Subcutaneous abdominal adipose tissue (tissue), 5 donors: Measurements from ENCODE around the gene TRIM36.

ENCODE experiments used
- H3K27ac ChIP-seq: one replicate; pipeline ENCODE4 v1.7.0; 2013; ENCODE audit warnings: low read depth, mild to moderate bottlenecking, inconsistent platforms, low read length, moderate library complexity
- H3K27me3 ChIP-seq, 5 donors: one replicate each; pipeline ENCODE4 v1.7.0; 2013; ENCODE audit warnings: low read length in 5 of 5, inconsistent platforms in 1 of 5; ENCODE audit not compliant: control insufficient read depth in 5 of 5, insufficient read depth in 4 of 5
- H3K36me3 ChIP-seq, 5 donors: one replicate each; pipeline ENCODE4 v1.7.0; 2013; ENCODE audit warnings: low read length in 5 of 5; ENCODE audit not compliant: control insufficient read depth in 5 of 5, insufficient read depth in 5 of 5
- H3K4me1 ChIP-seq, 5 donors: one replicate each; pipeline ENCODE4 v1.7.0; 2013; ENCODE audit warnings: low read length in 5 of 5, mild to moderate bottlenecking in 3 of 5, moderate library complexity in 1 of 5; ENCODE audit not compliant: control insufficient read depth in 5 of 5, insufficient read depth in 5 of 5
- H3K4me3 ChIP-seq, 5 donors: one replicate each; pipeline ENCODE4 v1.7.0; 2013; ENCODE audit warnings: low read length in 5 of 5, low read depth in 1 of 5
- H3K9ac ChIP-seq, 5 donors: one replicate each; pipeline ENCODE4 v1.7.0; 2013; ENCODE audit warnings: low read length in 5 of 5, mild to moderate bottlenecking in 4 of 5, moderate library complexity in 3 of 5
- H3K9me3 ChIP-seq, 5 donors: one replicate each; pipeline ENCODE4 v1.7.0; 2013; ENCODE audit warnings: low read length in 5 of 5; ENCODE audit not compliant: control insufficient read depth in 5 of 5
- donor health status: healthy.
- donor health status: healthy.
- donor health status: healthy.
- donor health status: healthy.
- donor health status: healthy.

Gene TRIM36

GRCh38 chr5:115132465-115132864, 37.2 kb downstream of the TRIM36 start:
- no peak overlapping the region for H3K4me3 ChIP-seq
- H3K36me3 ChIP-seq = no peaks in the 10 kb centered on the region
- H3K27me3 ChIP-seq = no peaks in the 10 kb centered on the region

GRCh38 chr5:115126303-115126702, 43.4 kb downstream of the TRIM36 start:
- Histone ChIP-seq H3K27ac (no peak overlapping the region), H3K9ac (no peak overlapping the region), H3K9me3 (no peaks in the 10 kb centered on the region)

More at GRCh38 chr5:115132465-115132864, 37.2 kb downstream of the TRIM36 start:
- no peak overlapping the region for H3K9ac ChIP-seq
- H3K27ac ChIP-seq = no peak overlapping the region
- no peaks in the 10 kb centered on the region for H3K9me3 ChIP-seq
- no peaks in the 10 kb centered on the region for H3K4me1 ChIP-seq

GRCh38 chr5:115124741-115125140, 45.0 kb downstream of the TRIM36 start:
- no peaks in the 10 kb centered on the region for H3K27me3 ChIP-seq
- H3K4me1 ChIP-seq = no peaks in the 10 kb centered on the region
- no peak overlapping the region for H3K4me3 ChIP-seq
- no peak overlapping the region for H3K9ac ChIP-seq
- no peaks in the 10 kb centered on the region for H3K9me3 ChIP-seq
- H3K36me3 ChIP-seq = no peaks in the 10 kb centered on the region
- no peak overlapping the region for H3K27ac ChIP-seq

More at GRCh38 chr5:115126303-115126702, 43.4 kb downstream of the TRIM36 start:
- Histone ChIP-seq H3K4me3 (no peak overlapping the region), H3K4me1 (no peaks in the 10 kb centered on the region), H3K27me3 (no peaks in the 10 kb centered on the region), H3K36me3 (no peaks in the 10 kb centered on the region)

GRCh38 chr5:115116001-115116400, 53.7 kb downstream of the TRIM36 start:
- Histone ChIP-seq H3K36me3 (no peaks in the 10 kb centered on the region), H3K9me3 (peaks cover 0 to 4% (median 0%) of the 10 kb centered on the region in 5 donors), H3K4me1 (no peaks in the 10 kb centered on the region), H3K9ac (no peak overlapping the region), H3K27me3 (peaks cover 0 to 4% (median 0%) of the 10 kb centered on the region in 5 donors), H3K27ac (no peak overlapping the region), H3K4me3 (no peak overlapping the region)

GRCh38 chr5:115109840-115110239, 59.9 kb downstream of the TRIM36 start:
- H3K27me3 ChIP-seq = peaks cover 0 to 9% (median 3%) of the 10 kb centered on the region in 5 donors
- no peak overlapping the region for H3K4me3 ChIP-seq
- H3K9me3 ChIP-seq = no peaks in the 10 kb centered on the region
- peaks cover 0 to 2% (median 0%) of the 10 kb centered on the region in 5 donors for H3K36me3 ChIP-seq
- H3K4me1 ChIP-seq = no peaks in the 10 kb centered on the region
- H3K9ac ChIP-seq = no peak overlapping the region
- no peak overlapping the region for H3K27ac ChIP-seq

GRCh38 chr5:115109356-115109755, 60.4 kb downstream of the TRIM36 start:
- Histone ChIP-seq H3K9me3 (no peaks in the 10 kb centered on the region), H3K27ac (no peak overlapping the region), H3K36me3 (peaks cover 0 to 2% (median 0%) of the 10 kb centered on the region in 5 donors), H3K4me1 (no peaks in the 10 kb centered on the region), H3K27me3 (peaks cover 0 to 10% (median 4%) of the 10 kb centered on the region in 5 donors), H3K9ac (no peak overlapping the region), H3K4me3 (no peak overlapping the region)

- no peaks in the 10 kb centered on the region for H3K36me3 ChIP-seq
- H3K4me1 ChIP-seq = no peaks in the 10 kb centered on the region
- no peak overlapping the region for H3K27ac ChIP-seq
- no peak overlapping the region for H3K4me3 ChIP-seq
- H3K9me3 ChIP-seq = no peaks in the 10 kb centered on the region
- H3K9ac ChIP-seq = no peak overlapping the region
- H3K27me3 ChIP-seq = peaks cover 0 to 4% (median 3%) of the 10 kb centered on the region in 5 donors
Measured at GRCh38 chr5:115100319-115100955, 69.3 kb downstream of the TRIM36 start.

- Histone ChIP-seq H3K36me3 (no peaks in the 10 kb centered on the region), H3K4me1 (no peaks in the 10 kb centered on the region), H3K27ac (no peak overlapping the region), H3K9me3 (no peaks in the 10 kb centered on the region), H3K4me3 (no peak overlapping the region), H3K27me3 (no peaks in the 10 kb centered on the region), H3K9ac (no peak overlapping the region)
Measured at GRCh38 chr5:115098041-115098702, 71.5 kb downstream of the TRIM36 start.

GRCh38 chr5:115097236-115097635, 72.5 kb downstream of the TRIM36 start:
- Histone ChIP-seq H3K4me1 (no peaks in the 10 kb centered on the region), H3K27me3 (peaks cover 0 to 5% (median 0%) of the 10 kb centered on the region in 5 donors), H3K27ac (no peak overlapping the region)

GRCh38 chr5:115096034-115096769, 73.5 kb downstream of the TRIM36 start:
- H3K27ac ChIP-seq = no peak overlapping the region
- peaks cover 0 to 6% (median 3%) of the 10 kb centered on the region in 5 donors for H3K27me3 ChIP-seq
- no peak overlapping the region for H3K4me3 ChIP-seq
- H3K4me1 ChIP-seq = no peaks in the 10 kb centered on the region
- no peaks in the 10 kb centered on the region for H3K9me3 ChIP-seq
- no peak overlapping the region for H3K9ac ChIP-seq
- H3K36me3 ChIP-seq = no peaks in the 10 kb centered on the region

More at GRCh38 chr5:115097236-115097635, 72.5 kb downstream of the TRIM36 start:
- Histone ChIP-seq H3K4me3 (no peak overlapping the region), H3K36me3 (no peaks in the 10 kb centered on the region), H3K9me3 (no peaks in the 10 kb centered on the region), H3K9ac (no peak overlapping the region)
